GM19099 (cell line): ENCODE data around the gene WDR17.

ENCODE experiments used
- POLR2A ChIP-seq: IDR thresholded peaks from 3 replicates; pipeline ENCODE4 v1.6.1; 2011; ENCODE audit warnings: low read depth; ENCODE audit not compliant: insufficient read length; ENCODE audit errors: extremely low read depth

WDR17 gene

DNA sequence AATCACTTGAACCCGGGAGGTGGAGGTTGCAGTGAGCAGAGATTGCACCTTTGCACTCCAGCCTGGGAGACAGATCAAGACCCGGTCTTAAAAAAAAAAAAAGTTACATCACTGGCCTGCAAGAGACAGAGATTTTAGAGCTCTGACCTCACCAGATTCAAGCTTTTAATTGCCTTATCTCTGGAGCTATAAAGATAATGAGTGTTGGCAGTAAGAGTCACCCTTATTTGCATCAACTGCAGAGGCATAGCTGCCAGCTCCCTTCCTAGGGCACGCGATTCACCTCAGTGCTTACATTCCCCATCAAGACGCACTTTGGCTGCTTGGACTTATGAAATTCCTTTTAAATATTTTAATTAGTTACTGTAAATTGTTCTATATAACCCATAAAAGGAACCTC is 142.2 kb downstream of the WDR17 start:
- no peak for TF ChIP-seq POLR2A

DNA sequence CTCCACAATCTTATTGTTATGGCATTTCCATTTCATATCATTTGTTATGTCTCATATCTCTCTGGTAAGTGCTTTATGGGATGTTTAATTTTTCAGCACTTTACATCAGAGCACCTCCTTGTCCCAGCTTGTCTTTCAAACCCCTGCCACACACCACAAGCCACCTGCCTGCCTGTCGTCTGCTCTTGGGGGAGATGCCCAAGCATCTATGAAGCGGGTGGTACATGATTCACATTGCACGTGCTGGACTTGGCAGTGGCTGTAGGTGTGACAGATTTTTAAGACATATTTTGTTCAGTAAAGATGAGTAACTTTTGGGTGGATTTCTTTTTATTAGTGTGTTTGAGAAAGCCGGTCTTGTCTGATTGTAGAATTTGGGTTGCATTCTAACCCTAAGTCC is 143.9 kb downstream of the WDR17 start:
- TF ChIP-seq POLR2A, result no peak

DNA sequence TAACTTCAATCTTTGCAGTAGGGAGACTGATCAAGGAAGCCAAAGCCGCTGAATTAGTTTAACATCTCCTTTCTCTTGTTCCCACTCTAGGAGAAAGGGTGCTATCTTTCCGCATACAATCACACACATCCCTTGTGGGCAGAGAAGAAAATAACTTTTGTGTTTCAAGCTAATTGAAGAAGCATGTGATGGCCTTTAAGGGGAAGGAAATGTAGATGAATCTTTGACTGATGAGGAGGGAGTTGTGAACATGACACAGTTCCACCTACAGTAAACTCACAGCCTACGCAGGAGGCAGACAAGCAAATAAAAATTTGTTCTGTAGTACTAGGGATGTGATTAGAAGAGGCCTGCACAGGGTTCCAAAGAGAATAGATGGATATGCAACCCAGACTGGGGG is 144.5 kb downstream of the WDR17 start:
- TF ChIP-seq POLR2A, result no peak

DNA sequence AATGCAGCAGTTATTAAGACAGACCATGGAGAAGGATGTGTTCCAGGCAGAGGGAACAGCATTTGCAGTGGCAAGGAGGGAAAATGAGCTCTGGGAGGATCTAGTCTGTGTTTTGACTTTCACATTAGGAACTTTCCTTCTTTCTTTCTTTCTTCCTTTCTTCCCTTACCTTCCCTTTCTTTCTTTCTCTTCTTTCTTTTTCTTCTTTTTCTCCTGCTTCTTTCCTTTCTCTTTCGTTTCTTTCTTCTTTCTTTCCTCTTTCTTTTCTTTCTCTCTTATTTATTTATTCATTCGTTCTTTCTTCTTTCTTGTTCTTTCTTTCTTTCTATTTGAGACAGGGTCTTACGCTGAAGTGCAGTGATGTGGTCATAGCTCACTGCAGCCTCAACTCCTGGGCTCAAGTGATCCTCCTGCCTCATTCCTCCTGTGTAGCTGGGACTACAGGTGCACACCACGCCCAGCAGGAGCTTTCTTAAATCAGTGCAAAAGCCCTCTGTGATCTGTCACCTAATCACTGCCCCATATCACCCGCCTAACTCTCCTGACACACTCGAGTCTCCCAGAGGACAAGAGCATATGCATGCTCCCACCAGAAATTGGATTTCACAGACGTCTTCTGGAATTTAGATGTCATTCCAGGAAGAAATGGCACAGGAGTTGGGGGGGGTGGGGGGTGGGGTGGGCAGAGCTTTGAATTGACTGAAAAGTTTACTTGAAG is 145.1 kb downstream of the WDR17 start:
- no peak for TF ChIP-seq POLR2A

DNA sequence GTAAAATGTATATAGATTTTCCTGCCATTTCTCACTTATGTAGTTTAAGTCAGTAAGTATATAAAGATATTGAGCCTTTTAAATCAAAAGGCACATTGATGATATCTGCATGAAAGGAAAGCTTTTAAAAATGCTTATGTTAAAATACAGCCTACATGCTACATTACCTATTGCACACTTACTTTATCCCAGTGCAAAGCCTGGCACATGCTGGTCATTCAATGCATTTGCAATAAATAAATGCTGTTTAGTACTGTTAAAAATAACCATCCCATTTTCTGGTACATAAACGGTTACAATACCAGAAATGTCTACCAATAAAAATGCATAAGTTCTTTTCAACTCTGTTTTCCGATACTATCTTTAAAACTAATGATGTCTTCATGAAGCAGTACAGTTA is 151.9 kb downstream of the WDR17 start:
- no peak for TF ChIP-seq POLR2A

DNA sequence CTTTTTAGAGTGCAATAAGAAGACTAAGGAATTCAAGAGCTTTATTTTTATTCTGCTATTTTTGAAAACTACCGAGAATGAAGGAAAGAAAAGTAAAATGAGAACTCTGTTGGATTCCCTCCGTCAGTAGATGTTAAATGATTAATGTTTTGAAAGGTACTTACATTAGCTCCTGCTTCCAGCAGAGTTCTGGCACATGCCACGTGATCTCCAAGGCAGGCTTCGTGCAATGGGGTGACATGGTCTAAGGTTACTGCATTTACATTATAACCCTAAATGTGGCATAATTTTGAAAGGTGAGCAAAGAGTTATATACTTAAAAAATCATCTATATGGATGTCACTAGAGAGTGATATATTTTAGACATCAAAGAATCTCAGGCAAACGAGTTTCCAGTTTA is 156.5 kb downstream of the WDR17 start:
- no peak for TF ChIP-seq POLR2A

- TF ChIP-seq POLR2A, result no peak
Observed at GRCh38 chr4:176223561-176223960, 157.9 kb downstream of the WDR17 start.

DNA sequence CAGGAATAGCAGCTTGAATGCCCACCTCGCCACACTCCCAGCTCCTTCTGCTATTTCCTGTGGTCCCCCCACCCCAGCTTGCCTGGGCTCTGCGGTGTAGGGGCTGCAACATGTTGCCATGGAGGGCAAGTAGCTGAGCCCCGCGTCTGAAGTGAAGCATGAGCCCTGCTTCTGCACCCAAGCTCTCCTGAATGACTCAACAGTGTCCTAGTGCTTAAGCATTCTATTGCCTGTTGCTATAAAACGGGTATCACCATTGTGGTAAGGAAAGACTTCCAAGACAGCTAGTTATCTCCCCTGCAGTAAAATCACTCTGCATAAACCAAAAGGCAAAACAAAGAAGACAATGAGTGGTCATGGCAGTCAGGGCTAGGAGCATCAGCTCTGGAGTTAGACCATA is 161.1 kb downstream of the WDR17 start:
- no peak for TF ChIP-seq POLR2A

DNA sequence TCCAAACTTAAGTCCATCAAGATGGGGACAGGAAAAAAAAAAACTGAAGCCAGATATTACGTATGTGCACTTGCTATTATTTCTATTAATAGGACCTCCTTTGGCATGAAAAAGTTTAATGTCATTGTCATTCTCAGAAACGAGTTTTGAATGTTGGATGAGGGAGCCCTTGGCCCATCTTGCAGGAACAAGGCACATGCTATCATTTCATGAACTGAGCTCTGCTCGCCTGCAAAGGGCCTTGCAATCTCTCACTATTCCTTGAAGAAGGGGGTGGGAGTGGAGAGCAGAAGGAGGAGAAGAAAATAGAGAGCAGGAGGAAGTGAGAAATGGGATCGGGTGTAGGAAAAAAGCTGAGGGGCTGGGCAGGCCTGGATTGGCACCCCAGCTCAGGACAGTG is 164.0 kb downstream of the WDR17 start:
- TF ChIP-seq POLR2A, result no peak
